Fibroblast of lung (primary cell): Measurements from ENCODE around the gene TIMELESS.

ENCODE experiments used
- EZH2 ChIP-seq: IDR thresholded peaks from 2 replicates; pipeline ENCODE4 v1.5.1; 2012; ENCODE audit warnings: low read length, control low read depth, mild to moderate bottlenecking; ENCODE audit errors: missing control alignments
- TF ChIP-seq, protein P1 (sequence below), 2 donors: IDR thresholded peaks in 1 of 2; conservative IDR thresholded peaks in 1 of 2; 1 replicate in 1 of 2; 2 replicates in 1 of 2; pipeline ENCODE4 v1.5.1; 2011 to 2012; ENCODE audit warnings: low read length in 2 of 2, control low read depth in 1 of 2, inconsistent platforms in 1 of 2, low read depth in 1 of 2, mild to moderate bottlenecking in 1 of 2

DNA sequence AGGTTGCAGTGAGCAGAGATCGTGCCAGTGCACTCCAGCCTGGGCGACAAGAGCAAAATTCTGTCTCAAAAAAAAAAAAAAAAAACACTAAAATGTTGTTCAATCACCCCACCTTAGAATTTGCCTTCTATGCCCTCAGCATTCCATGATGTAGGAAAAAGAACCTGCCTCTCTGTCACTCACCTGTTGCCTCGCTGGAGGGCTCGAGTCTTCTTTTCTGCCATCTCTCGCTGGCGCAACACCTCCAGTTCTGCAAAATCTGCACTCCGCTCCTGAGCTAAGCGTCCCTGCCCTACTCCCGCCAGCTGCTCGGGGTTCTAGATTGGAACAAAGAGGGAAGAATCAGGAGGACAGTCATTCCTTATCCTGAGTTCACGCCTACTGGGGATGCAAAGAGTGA lies 17.9 kb downstream of the TIMELESS start:
- TF ChIP-seq, protein P1, sequence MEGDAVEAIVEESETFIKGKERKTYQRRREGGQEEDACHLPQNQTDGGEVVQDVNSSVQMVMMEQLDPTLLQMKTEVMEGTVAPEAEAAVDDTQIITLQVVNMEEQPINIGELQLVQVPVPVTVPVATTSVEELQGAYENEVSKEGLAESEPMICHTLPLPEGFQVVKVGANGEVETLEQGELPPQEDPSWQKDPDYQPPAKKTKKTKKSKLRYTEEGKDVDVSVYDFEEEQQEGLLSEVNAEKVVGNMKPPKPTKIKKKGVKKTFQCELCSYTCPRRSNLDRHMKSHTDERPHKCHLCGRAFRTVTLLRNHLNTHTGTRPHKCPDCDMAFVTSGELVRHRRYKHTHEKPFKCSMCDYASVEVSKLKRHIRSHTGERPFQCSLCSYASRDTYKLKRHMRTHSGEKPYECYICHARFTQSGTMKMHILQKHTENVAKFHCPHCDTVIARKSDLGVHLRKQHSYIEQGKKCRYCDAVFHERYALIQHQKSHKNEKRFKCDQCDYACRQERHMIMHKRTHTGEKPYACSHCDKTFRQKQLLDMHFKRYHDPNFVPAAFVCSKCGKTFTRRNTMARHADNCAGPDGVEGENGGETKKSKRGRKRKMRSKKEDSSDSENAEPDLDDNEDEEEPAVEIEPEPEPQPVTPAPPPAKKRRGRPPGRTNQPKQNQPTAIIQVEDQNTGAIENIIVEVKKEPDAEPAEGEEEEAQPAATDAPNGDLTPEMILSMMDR (conservative IDR thresholded peaks at IDR 0.05 in 1 of 2, IDR thresholded peaks at IDR 0.05 in 1 of 2; ENCODE audit: low read depth in 1 of 2, low read length in 2 of 2), result no peak
- no peak for TF ChIP-seq EZH2
